Measurements from ENCODE around the gene METTL26.

The METTL26 gene

GRCh38 chr16:678858-679813 lies 43.0 kb upstream of the METTL26 start:
- Histone ChIP-seq H3K4me3 (replicated peaks; ENCODE audit: insufficient read depth, low read length) (peak overlapping the region; percentile 49), H3K27ac (replicated peaks) (peak overlapping the region; percentile 65), H3K27me3 (ENCODE audit: insufficient read depth, poor library complexity, severe bottlenecking) (no peaks in the 10 kb centered on the region)
- DNase-seq (ENCODE audit: low read depth in 1 of 2, low spot score in 1 of 2): peak in 1 of 2 experiments; percentile 55
- TF ChIP-seq POLR2AphosphoS5 (IDR thresholded peaks at IDR 0.05; ENCODE audit: low read depth) (peak; percentile 48), GABPA (IDR thresholded peaks at IDR 0.05; ENCODE audit: low read depth) (no peak)

DNA sequence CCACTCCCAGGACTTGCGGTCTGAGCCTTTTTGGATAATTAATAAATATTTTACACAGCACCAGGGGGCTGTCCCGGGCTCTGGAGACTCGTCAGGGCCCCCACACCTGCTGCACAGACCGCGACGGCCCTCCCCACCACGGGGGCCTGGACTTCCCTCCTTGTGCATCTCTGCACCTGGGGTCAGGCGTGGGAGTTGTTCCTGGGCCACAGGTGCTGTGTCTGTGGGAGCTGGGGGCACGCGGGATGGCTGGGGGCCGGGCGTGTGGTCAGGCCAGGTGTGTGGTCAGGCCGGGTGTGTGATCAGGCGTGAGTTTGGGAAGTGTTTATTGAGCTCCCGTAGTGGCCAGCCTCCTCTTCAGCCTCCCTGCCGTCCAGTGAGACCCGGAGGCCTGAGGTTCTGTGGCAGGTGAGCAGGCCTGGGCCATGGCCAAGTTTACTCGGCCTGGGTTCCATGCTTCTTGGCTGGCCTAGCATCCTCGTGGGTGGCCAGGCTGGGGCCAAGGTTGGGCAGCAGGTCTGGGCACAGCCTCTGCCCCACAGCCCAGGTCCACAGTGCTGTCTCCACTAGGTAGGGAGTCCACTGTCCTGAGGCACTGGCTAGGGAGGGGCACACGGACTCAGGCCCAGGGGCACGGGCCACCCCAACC lies 42.2 kb upstream of the METTL26 start:
- TF ChIP-seq REST (IDR thresholded peaks at IDR 0.05; ENCODE audit: insufficient replicate concordance, low read depth) (no peak), POLR2AphosphoS5 (IDR thresholded peaks at IDR 0.05; ENCODE audit: low read depth) (no peak), GABPA (IDR thresholded peaks at IDR 0.05; ENCODE audit: low read depth) (no peak), SPI1 (IDR thresholded peaks at IDR 0.05; ENCODE audit: borderline replicate concordance, low read depth) (no peak)
- TF ChIP-seq, protein P1, sequence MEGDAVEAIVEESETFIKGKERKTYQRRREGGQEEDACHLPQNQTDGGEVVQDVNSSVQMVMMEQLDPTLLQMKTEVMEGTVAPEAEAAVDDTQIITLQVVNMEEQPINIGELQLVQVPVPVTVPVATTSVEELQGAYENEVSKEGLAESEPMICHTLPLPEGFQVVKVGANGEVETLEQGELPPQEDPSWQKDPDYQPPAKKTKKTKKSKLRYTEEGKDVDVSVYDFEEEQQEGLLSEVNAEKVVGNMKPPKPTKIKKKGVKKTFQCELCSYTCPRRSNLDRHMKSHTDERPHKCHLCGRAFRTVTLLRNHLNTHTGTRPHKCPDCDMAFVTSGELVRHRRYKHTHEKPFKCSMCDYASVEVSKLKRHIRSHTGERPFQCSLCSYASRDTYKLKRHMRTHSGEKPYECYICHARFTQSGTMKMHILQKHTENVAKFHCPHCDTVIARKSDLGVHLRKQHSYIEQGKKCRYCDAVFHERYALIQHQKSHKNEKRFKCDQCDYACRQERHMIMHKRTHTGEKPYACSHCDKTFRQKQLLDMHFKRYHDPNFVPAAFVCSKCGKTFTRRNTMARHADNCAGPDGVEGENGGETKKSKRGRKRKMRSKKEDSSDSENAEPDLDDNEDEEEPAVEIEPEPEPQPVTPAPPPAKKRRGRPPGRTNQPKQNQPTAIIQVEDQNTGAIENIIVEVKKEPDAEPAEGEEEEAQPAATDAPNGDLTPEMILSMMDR (IDR thresholded peaks at IDR 0.05; ENCODE audit: insufficient read depth, low read length): no peak
- no peak overlapping the region for H3K4me3 ChIP-seq (replicated peaks; ENCODE audit: insufficient read depth, low read length)
- H3K27ac ChIP-seq (replicated peaks): no peak overlapping the region
- no peaks in the 10 kb centered on the region for H3K27me3 ChIP-seq (ENCODE audit: insufficient read depth, poor library complexity, severe bottlenecking)
- DNase-seq (ENCODE audit: low read depth in 1 of 2, low spot score in 1 of 2): no peak

DNA sequence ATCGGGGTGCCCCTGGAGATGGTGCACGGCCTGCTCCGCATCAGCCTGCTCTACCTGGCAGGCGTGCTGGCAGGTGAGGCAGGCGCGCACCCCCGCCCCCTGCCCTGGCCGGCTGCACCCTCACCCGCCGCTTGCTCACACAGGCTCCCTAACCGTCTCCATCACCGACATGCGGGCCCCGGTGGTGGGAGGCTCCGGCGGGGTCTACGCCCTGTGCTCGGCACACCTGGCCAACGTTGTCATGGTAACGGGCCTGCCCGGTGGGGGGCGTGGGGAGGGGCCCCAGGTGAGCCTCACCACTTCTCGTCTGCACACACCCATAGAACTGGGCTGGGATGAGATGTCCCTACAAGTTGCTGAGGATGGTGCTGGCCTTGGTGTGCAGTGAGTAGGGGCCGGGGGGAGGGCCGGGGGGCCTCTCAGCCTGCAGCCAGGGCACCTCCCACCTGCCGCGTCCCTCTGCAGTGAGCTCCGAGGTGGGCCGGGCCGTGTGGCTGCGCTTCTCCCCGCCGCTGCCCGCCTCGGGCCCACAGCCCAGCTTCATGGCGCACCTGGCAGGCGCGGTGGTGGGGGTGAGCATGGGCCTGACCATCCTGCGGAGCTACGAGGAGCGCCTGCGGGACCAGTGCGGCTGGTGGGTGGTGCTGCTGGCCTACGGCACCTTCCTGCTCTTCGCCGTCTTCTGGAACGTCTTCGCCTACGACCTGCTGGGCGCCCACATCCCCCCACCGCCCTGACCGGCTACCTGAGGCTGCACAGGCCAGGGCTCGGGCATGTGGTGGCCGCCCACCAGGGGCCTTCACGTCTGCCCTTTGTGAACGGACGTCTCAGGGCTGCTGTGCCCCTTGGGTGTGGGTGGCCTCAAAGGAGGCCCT lies 41.4 kb upstream of the METTL26 start:
- Histone ChIP-seq H3K27me3 (ENCODE audit: insufficient read depth, poor library complexity, severe bottlenecking) (no peaks in the 10 kb centered on the region), H3K27ac (replicated peaks) (no peak overlapping the region), H3K4me3 (replicated peaks; ENCODE audit: insufficient read depth, low read length) (no peak overlapping the region)
- no peak for DNase-seq (ENCODE audit: low read depth in 1 of 2, low spot score in 1 of 2)
- TF ChIP-seq REST (IDR thresholded peaks at IDR 0.05; ENCODE audit: insufficient replicate concordance, low read depth) (no peak), GABPA (IDR thresholded peaks at IDR 0.05; ENCODE audit: low read depth) (no peak), POLR2AphosphoS5 (IDR thresholded peaks at IDR 0.05; ENCODE audit: low read depth) (no peak), SPI1 (IDR thresholded peaks at IDR 0.05; ENCODE audit: borderline replicate concordance, low read depth) (no peak)
- TF ChIP-seq, protein P1 (IDR thresholded peaks at IDR 0.05; ENCODE audit: insufficient read depth, low read length): no peak
